C4-2B (cell line): ENCODE data around the gene PDZD11.
A peak's percentile ranks its signal among the peaks of the same experiment; 100 is the strongest.
"Not testable (repeated sequence)": the region's sequence is repeated elsewhere in the genome, so short reads cannot be mapped to it uniquely, and the experiment has no call there.

Experiments
- H3K27ac ChIP-seq: fragments of 450-650 bp; 2 replicates; pipeline ENCODE4 v1.5.1; 2017
- CTCF ChIP-seq: fragments of 450-650 bp; conservative IDR thresholded peaks from 2 replicates; pipeline ENCODE4 v1.5.1; 2017; ENCODE audit warnings: mild to moderate bottlenecking
- ZFX ChIP-seq: fragments of 450-650 bp; IDR thresholded peaks from 2 replicates; pipeline ENCODE4 v1.6.1; 2017

The PDZD11 gene

GRCh38 chrX:70289793-70290770 lies at the start of gene PDZD11, which contains the start of gene KIF4A:
Gene PDZD11, minus strand, starts transcription at chrX:70289927. Its CDS starts 586 bp downstream, at chrX:70289341.
Gene KIF4A, plus strand, starts transcription at chrX:70290104. Its CDS starts 355 bp downstream, at chrX:70290459.
- TF ChIP-seq CTCF (no peak), ZFX (no peak)
- peak within 1 kb of the TSS; percentile 94 for H3K27ac ChIP-seq

GRCh38 chrX:70338290-70338689 lies 48.6 kb upstream of the PDZD11 start:
- TF ChIP-seq CTCF (no peak), ZFX (no peak)

GRCh38 chrX:70336767-70337166 lies 47.0 kb upstream of the PDZD11 start:
- no peak overlapping the region for H3K27ac ChIP-seq
- TF ChIP-seq CTCF (no peak), ZFX (no peak)

More at GRCh38 chrX:70338290-70338689, 48.6 kb upstream of the PDZD11 start:
- H3K27ac ChIP-seq = no peak overlapping the region

GRCh38 chrX:70332600-70332999 lies 42.9 kb upstream of the PDZD11 start:
- peak; percentile 2; the same call in 1 of the 2 replicates for TF ChIP-seq CTCF
- TF ChIP-seq ZFX = no peak
- H3K27ac ChIP-seq = no peak overlapping the region

- no peak for TF ChIP-seq CTCF
- no peak for TF ChIP-seq ZFX
Measured at GRCh38 chrX:70331161-70331560, 41.4 kb upstream of the PDZD11 start.

GRCh38 chrX:70324326-70324725 lies 34.6 kb upstream of the PDZD11 start:
- H3K27ac ChIP-seq = no peak overlapping the region
- TF ChIP-seq CTCF = no peak
- no peak for TF ChIP-seq ZFX

More at GRCh38 chrX:70331161-70331560, 41.4 kb upstream of the PDZD11 start:
- no peak overlapping the region for H3K27ac ChIP-seq

GRCh38 chrX:70323628-70324027 lies 33.9 kb upstream of the PDZD11 start:
- not testable (repeated sequence) for H3K27ac ChIP-seq
